ENCODE data around the gene NUDT3. TPM values are rescaled to one million over a fixed set of nuclear protein-coding genes. Genes with fewer than 3 reads are reported as not detected.

The NUDT3 gene
- total and polyA plus RNA-seq, 9 of the 15 experiments (the other 6 are each of a cell fraction or from before 2014, with no cell fraction given): 5.4 to 81.2 (median 56.4) TPM

- TF ChIP-seq BCLAF1 (IDR thresholded peaks at IDR 0.05; ENCODE audit: borderline replicate concordance in 1 of 2, control insufficient read depth in 1 of 2, low read depth in 2 of 2, low read length in 1 of 2) (no peak), ZNF311 (CRISPR knock-in tag; IDR thresholded peaks at IDR 0.05) (no peak), MEF2D (tag; conservative IDR thresholded peaks at IDR 0.05; ENCODE audit: low read depth) (no peak), MCM7 (IDR thresholded peaks at IDR 0.05) (no peak), ELK3 (CRISPR knock-in tag; IDR thresholded peaks at IDR 0.05) (no peak), ZNF436 (CRISPR knock-in tag; IDR thresholded peaks at IDR 0.05) (no peak), HDAC8 (tag; IDR thresholded peaks at IDR 0.05) (no peak), MTF1 (CRISPR knock-in tag; IDR thresholded peaks at IDR 0.05; ENCODE audit: borderline replicate concordance) (no peak), ZNF175 (CRISPR knock-in tag; IDR thresholded peaks at IDR 0.05; ENCODE audit: low read depth) (no peak), ZNF561 (CRISPR knock-in tag; conservative IDR thresholded peaks at IDR 0.05) (no peak), ZFX (CRISPR knock-in tag; IDR thresholded peaks at IDR 0.05) (peak; percentile 49; the same call in 1 of the 2 replicates), ZNF512 (tag; IDR thresholded peaks at IDR 0.05) (no peak), ARID2 (IDR thresholded peaks at IDR 0.05) (no peak), ZNF57 (CRISPR knock-in tag; IDR thresholded peaks at IDR 0.05) (0 out of 2 replicates have a peak, but pooled peaks have one; percentile 23), FOXA1 (IDR thresholded peaks at IDR 0.05; ENCODE audit: borderline replicate concordance) (no peak), FOS (IDR thresholded peaks at IDR 0.05; ENCODE audit: extremely low read depth, insufficient read length) (no peak), DNMT1 (IDR thresholded peaks at IDR 0.05) (no peak), MCM5 (IDR thresholded peaks at IDR 0.05; ENCODE audit: low read depth) (no peak), RAD21 (CRISPR knock-in tag; conservative IDR thresholded peaks at IDR 0.05 in 1 of 2, IDR thresholded peaks at IDR 0.05 in 1 of 2) (no peak)
- TF ChIP-seq, protein P1, sequence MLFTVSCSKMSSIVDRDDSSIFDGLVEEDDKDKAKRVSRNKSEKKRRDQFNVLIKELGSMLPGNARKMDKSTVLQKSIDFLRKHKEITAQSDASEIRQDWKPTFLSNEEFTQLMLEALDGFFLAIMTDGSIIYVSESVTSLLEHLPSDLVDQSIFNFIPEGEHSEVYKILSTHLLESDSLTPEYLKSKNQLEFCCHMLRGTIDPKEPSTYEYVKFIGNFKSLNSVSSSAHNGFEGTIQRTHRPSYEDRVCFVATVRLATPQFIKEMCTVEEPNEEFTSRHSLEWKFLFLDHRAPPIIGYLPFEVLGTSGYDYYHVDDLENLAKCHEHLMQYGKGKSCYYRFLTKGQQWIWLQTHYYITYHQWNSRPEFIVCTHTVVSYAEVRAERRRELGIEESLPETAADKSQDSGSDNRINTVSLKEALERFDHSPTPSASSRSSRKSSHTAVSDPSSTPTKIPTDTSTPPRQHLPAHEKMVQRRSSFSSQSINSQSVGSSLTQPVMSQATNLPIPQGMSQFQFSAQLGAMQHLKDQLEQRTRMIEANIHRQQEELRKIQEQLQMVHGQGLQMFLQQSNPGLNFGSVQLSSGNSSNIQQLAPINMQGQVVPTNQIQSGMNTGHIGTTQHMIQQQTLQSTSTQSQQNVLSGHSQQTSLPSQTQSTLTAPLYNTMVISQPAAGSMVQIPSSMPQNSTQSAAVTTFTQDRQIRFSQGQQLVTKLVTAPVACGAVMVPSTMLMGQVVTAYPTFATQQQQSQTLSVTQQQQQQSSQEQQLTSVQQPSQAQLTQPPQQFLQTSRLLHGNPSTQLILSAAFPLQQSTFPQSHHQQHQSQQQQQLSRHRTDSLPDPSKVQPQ (CRISPR knock-in tag; IDR thresholded peaks at IDR 0.05; ENCODE audit: borderline replicate concordance): no peak
These were observed 67.6 kb downstream of the NUDT3 start (continued) for GRCh38 chr6:34324738-34325444.
